ENCODE data around the gene TVP23A.

Gene TVP23A

DNA sequence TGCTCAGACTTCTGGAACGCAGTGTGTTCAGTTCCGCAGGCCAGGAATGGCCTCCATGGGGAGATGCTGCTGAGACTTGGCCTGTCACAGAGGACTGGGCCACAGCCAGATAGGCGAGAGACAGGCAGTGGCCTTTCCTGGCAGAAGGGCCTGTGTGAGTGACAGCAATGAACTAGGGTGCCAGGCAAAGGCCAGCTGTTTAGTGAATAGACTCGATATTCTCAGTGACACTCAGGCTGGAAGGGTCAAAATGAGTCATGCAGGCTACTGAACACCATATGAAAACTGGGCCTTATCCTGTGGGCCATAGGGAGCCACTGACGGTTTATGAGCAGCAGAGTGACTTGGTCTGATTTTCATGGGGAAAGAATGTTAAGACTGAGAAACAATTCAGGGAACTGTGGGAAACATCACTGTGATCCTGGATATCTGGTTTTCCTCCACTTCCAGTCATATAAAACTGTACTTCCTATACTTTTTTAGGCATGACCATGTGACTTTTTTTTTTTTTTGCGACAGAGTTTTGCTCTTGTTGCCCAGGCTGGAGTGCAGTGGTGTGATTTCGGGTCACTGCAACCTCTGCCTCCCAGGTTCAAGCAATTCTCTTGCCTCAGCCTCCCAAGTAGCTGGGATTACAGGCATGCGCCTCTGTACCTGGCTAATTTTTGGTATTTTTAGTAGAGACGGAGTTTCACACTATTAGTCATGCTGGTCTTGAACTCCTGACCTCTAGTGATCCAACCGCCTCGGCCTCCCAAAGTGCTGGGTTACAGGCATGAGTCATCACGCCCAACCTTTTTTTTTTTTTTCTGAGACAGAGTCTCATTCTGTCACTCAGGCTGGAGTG, 80.1 kb downstream of the TVP23A start (continued):
- TF ChIP-seq ZIC2 (tag by site-specific recombination; IDR thresholded peaks at IDR 0.05) (no peak), ZNF175 (tag by site-specific recombination; IDR thresholded peaks at IDR 0.05) (no peak), REPIN1 (tag by site-specific recombination; IDR thresholded peaks at IDR 0.05; ENCODE audit: low read depth) (no peak), ZNF76 (tag by site-specific recombination; IDR thresholded peaks at IDR 0.05; ENCODE audit: borderline replicate concordance, low read depth) (peak; percentile 63), ZNF514 (tag by site-specific recombination; IDR thresholded peaks at IDR 0.05) (no peak), ZXDB (tag by site-specific recombination; IDR thresholded peaks at IDR 0.05) (peak; percentile 54), ZNF561 (tag by site-specific recombination; IDR thresholded peaks at IDR 0.05; ENCODE audit: borderline replicate concordance) (no peak), KLF9 (tag by site-specific recombination; IDR thresholded peaks at IDR 0.05; ENCODE audit: low read depth) (no peak), ZNF169 (tag by site-specific recombination; IDR thresholded peaks at IDR 0.05) (no peak), ZNF138 (tag by site-specific recombination; IDR thresholded peaks at IDR 0.05; ENCODE audit: borderline replicate concordance) (no peak), ZNF324 (tag by site-specific recombination; IDR thresholded peaks at IDR 0.05) (peak; percentile 62; the same call in 1 of the 2 replicates), INSM2 (tag by site-specific recombination; IDR thresholded peaks at IDR 0.05) (no peak; the same call in none of the 2 replicates), ZSCAN30 (tag by site-specific recombination; IDR thresholded peaks at IDR 0.05) (no peak), ZNF423 (tag by site-specific recombination; IDR thresholded peaks at IDR 0.05) (no peak), ZNF121 (tag by site-specific recombination; IDR thresholded peaks at IDR 0.05) (no peak), ZNF664 (tag by site-specific recombination; IDR thresholded peaks at IDR 0.05) (no peak), ZNF629 (tag by site-specific recombination; IDR thresholded peaks at IDR 0.05) (peak; percentile 85), KLF10 (tag by site-specific recombination; IDR thresholded peaks at IDR 0.05) (peak; percentile 38; the same call in 1 of the 2 replicates), ZNF391 (tag by site-specific recombination; IDR thresholded peaks at IDR 0.05; ENCODE audit: borderline replicate concordance, low read depth) (0 out of 2 replicates have a peak, but pooled peaks have one; percentile 40), ZBTB44 (tag by site-specific recombination; IDR thresholded peaks at IDR 0.05) (no peak), AEBP2 (tag by site-specific recombination; IDR thresholded peaks at IDR 0.05; ENCODE audit: borderline replicate concordance) (no peak), ZNF792 (tag by site-specific recombination; IDR thresholded peaks at IDR 0.05) (no peak)
- TF ChIP-seq, protein P1, sequence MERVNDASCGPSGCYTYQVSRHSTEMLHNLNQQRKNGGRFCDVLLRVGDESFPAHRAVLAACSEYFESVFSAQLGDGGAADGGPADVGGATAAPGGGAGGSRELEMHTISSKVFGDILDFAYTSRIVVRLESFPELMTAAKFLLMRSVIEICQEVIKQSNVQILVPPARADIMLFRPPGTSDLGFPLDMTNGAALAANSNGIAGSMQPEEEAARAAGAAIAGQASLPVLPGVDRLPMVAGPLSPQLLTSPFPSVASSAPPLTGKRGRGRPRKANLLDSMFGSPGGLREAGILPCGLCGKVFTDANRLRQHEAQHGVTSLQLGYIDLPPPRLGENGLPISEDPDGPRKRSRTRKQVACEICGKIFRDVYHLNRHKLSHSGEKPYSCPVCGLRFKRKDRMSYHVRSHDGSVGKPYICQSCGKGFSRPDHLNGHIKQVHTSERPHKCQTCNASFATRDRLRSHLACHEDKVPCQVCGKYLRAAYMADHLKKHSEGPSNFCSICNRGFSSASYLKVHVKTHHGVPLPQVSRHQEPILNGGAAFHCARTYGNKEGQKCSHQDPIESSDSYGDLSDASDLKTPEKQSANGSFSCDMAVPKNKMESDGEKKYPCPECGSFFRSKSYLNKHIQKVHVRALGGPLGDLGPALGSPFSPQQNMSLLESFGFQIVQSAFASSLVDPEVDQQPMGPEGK (tag by site-specific recombination; IDR thresholded peaks at IDR 0.05), result peak; percentile 53
- TF ChIP-seq, protein P2, sequence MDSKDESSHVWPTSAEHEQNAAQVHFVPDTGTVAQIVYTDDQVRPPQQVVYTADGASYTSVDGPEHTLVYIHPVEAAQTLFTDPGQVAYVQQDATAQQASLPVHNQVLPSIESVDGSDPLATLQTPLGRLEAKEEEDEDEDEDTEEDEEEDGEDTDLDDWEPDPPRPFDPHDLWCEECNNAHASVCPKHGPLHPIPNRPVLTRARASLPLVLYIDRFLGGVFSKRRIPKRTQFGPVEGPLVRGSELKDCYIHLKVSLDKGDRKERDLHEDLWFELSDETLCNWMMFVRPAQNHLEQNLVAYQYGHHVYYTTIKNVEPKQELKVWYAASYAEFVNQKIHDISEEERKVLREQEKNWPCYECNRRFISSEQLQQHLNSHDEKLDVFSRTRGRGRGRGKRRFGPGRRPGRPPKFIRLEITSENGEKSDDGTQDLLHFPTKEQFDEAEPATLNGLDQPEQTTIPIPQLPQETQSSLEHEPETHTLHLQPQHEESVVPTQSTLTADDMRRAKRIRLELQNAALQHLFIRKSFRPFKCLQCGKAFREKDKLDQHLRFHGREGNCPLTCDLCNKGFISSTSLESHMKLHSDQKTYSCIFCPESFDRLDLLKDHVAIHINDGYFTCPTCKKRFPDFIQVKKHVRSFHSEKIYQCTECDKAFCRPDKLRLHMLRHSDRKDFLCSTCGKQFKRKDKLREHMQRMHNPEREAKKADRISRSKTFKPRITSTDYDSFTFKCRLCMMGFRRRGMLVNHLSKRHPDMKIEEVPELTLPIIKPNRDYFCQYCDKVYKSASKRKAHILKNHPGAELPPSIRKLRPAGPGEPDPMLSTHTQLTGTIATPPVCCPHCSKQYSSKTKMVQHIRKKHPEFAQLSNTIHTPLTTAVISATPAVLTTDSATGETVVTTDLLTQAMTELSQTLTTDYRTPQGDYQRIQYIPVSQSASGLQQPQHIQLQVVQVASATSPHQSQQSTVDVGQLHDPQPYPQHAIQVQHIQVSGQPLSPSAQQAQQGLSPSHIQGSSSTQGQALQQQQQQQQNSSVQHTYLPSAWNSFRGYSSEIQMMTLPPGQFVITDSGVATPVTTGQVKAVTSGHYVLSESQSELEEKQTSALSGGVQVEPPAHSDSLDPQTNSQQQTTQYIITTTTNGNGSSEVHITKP (tag by site-specific recombination; IDR thresholded peaks at IDR 0.05), result 0 out of 2 replicates have a peak, but pooled peaks have one; percentile 31
- TF ChIP-seq, protein P3, sequence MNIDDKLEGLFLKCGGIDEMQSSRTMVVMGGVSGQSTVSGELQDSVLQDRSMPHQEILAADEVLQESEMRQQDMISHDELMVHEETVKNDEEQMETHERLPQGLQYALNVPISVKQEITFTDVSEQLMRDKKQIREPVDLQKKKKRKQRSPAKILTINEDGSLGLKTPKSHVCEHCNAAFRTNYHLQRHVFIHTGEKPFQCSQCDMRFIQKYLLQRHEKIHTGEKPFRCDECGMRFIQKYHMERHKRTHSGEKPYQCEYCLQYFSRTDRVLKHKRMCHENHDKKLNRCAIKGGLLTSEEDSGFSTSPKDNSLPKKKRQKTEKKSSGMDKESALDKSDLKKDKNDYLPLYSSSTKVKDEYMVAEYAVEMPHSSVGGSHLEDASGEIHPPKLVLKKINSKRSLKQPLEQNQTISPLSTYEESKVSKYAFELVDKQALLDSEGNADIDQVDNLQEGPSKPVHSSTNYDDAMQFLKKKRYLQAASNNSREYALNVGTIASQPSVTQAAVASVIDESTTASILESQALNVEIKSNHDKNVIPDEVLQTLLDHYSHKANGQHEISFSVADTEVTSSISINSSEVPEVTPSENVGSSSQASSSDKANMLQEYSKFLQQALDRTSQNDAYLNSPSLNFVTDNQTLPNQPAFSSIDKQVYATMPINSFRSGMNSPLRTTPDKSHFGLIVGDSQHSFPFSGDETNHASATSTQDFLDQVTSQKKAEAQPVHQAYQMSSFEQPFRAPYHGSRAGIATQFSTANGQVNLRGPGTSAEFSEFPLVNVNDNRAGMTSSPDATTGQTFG (tag by site-specific recombination; IDR thresholded peaks at IDR 0.05; ENCODE audit: borderline replicate concordance), result no peak

All from HEK293 (cell line).